ENCODE results near the gene KLHL29.

DNA sequence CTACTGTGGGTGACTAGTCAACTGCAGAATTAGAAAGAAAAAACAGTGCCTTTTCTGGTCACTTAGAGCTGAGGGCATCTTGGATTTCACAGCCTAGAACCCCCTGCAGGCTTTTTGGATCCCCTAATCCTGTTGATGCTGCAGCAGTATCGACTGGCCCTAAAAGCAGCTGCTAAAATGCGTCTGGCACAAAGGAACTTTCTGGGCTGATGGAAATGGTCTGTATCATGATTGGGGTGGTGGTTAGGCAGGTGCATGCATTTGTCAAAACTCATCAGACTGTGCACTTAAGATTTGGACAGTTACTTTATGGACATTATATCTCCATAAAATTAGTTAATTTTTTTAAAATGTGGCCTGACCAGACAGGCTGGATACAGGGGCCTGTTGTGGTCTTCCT, 149.8 kb downstream of the KLHL29 start:
- no peak for TF ChIP-seq CTCF (conservative IDR thresholded peaks at IDR 0.05; ENCODE audit: low read depth, low read length)
- no peak for TF ChIP-seq EZH2 (IDR thresholded peaks at IDR 0.05; ENCODE audit: low read length, unreplicated experiment)
